OCI-LY7 (cell line): ENCODE results near the gene CMTM1. TPM values are rescaled to one million over a fixed set of nuclear protein-coding genes. Genes with fewer than 3 reads are reported as not detected.

ENCODE experiments used
- BruUV-seq: library from RNA; stranded (reverse); fragments of 400-500 nt; replicated peaks from 2 replicates; lab custom pipeline; 2021; lab: Mats Ljungman, UMichigan
- CTCF ChIA-PET: fragments of 300-600 bp; sonication (Branson Sonifier 250); formaldehyde crosslinking; loops from one replicate; lab custom pipeline; 2022; ENCODE audit warnings: antibody characterized with exemption; ENCODE audit not compliant: unreplicated experiment; lab: Charles Lee
- POLR2A ChIA-PET: fragments of 300-600 bp; sonication (Branson Sonifier 250); formaldehyde crosslinking; loops from one replicate; lab custom pipeline; 2022; ENCODE audit warnings: antibody characterized with exemption; lab: Charles Lee
- DNase-seq: peaks from one replicate; pipeline ENCODE4 v3.0.0-alpha.2; 2015; ENCODE audit warnings: low spot score
- H2AFZ ChIP-seq: fragments of 200-600 bp; sonication (generic), shearing (Covaris generic); 2 replicates; pipeline ENCODE4 v1.6.1; 2014; ENCODE audit warnings: mild to moderate bottlenecking, antibody characterized with exemption, low read length, moderate library complexity
- H3K27ac ChIP-seq: fragments of 200-600 bp; sonication (generic); 2 replicates; pipeline ENCODE4 v1.5.1; 2014; ENCODE audit warnings: mixed run types, low read depth, mild to moderate bottlenecking, moderate library complexity, low read length, inconsistent platforms; ENCODE audit not compliant: poor library complexity, severe bottlenecking
- H3K36me3 ChIP-seq: fragments of 200-600 bp; sonication (generic); 2 replicates; pipeline ENCODE4 v1.6.1; 2014; ENCODE audit warnings: mild to moderate bottlenecking, antibody characterized with exemption, low read length, moderate library complexity, mixed read lengths; ENCODE audit not compliant: insufficient read depth
- H3K4me1 ChIP-seq: fragments of 200-600 bp; sonication (generic); 2 replicates; pipeline ENCODE4 v1.5.1; 2014; ENCODE audit warnings: mild to moderate bottlenecking, low read length; ENCODE audit not compliant: insufficient read depth, poor library complexity, severe bottlenecking
- H3K4me2 ChIP-seq: fragments of 200-600 bp; sonication (generic); 2 replicates; pipeline ENCODE4 v1.6.1; 2014; ENCODE audit warnings: mild to moderate bottlenecking, low read length
- H3K4me3 ChIP-seq: fragments of 200-600 bp; sonication (generic); 2 replicates; pipeline ENCODE4 v1.5.1; 2014; ENCODE audit warnings: mild to moderate bottlenecking, low read depth, low read length; ENCODE audit not compliant: poor library complexity, severe bottlenecking
- H3K79me2 ChIP-seq: fragments of 200-600 bp; sonication (generic); 2 replicates; pipeline ENCODE4 v1.6.1; 2016; ENCODE audit warnings: low read depth, mild to moderate bottlenecking, low read length, moderate library complexity, mixed read lengths; ENCODE audit not compliant: insufficient read depth
- H3K9me2 ChIP-seq: fragments of 200-600 bp; sonication (generic); 2 replicates; pipeline ENCODE4 v1.6.1; 2016; ENCODE audit warnings: mild to moderate bottlenecking, low read length, mixed read lengths; ENCODE audit not compliant: insufficient read depth
- H3K9me3 ChIP-seq: fragments of 200-600 bp; sonication (generic); 2 replicates; pipeline ENCODE4 v1.6.1; 2014; ENCODE audit warnings: mild to moderate bottlenecking, mixed run types, low read length, mixed read lengths
- H4K20me1 ChIP-seq: fragments of 200-600 bp; sonication (generic); 2 replicates; pipeline ENCODE4 v1.6.1; 2014; ENCODE audit warnings: mild to moderate bottlenecking, antibody characterized with exemption, low read length, moderate library complexity, mixed read lengths; ENCODE audit not compliant: insufficient read depth
- EZH2phosphoT487 ChIP-seq: fragments of 200-600 bp; sonication (generic); IDR thresholded peaks from 2 replicates; pipeline ENCODE4 v1.6.1; 2018; ENCODE audit warnings: low read depth, borderline replicate concordance, mild to moderate bottlenecking, mixed run types, antibody characterized with exemption, low read length, moderate library complexity, mixed read lengths
- intact Hi-C: fragments of 100-400 bp; cut with micrococcal nuclease; formaldehyde crosslinking; loops from one replicate; pipeline ENCODE4 v1.10.0; 2022; ENCODE audit not compliant: unreplicated experiment
- total RNA-seq, 2 experiments: library from RNA; depleted of rRNA in 1 of 2; stranded (reverse); fragments of >200 nt in 1 of 2; shearing (Covaris generic) in 1 of 2; gene quantifications; 2 replicates each; pipeline ENCODE4 v1.2.3, GENCODE V29; 2014 to 2022
- TF ChIP-seq, protein P1 (sequence below): fragments of 200-600 bp; sonication (generic); conservative IDR thresholded peaks from 2 replicates; pipeline ENCODE4 v1.5.1; 2014; ENCODE audit warnings: mild to moderate bottlenecking, antibody characterized with exemption, low read length, moderate library complexity, mixed read lengths

Gene CMTM1
- total RNA-seq, 2 experiments from 2014 or later, result 8.5 to 10.6 TPM

GRCh38 chr16:66598111-66598510 lies 31.9 kb downstream of the CMTM1 start:
- no TSS peak for BruUV-seq
- TF ChIP-seq EZH2phosphoT487, result no peak
- TF ChIP-seq, protein P1, sequence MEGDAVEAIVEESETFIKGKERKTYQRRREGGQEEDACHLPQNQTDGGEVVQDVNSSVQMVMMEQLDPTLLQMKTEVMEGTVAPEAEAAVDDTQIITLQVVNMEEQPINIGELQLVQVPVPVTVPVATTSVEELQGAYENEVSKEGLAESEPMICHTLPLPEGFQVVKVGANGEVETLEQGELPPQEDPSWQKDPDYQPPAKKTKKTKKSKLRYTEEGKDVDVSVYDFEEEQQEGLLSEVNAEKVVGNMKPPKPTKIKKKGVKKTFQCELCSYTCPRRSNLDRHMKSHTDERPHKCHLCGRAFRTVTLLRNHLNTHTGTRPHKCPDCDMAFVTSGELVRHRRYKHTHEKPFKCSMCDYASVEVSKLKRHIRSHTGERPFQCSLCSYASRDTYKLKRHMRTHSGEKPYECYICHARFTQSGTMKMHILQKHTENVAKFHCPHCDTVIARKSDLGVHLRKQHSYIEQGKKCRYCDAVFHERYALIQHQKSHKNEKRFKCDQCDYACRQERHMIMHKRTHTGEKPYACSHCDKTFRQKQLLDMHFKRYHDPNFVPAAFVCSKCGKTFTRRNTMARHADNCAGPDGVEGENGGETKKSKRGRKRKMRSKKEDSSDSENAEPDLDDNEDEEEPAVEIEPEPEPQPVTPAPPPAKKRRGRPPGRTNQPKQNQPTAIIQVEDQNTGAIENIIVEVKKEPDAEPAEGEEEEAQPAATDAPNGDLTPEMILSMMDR, result no peak
- CTCF ChIA-PET, result no interaction called here
- H3K9me2 ChIP-seq, result no peaks in the 10 kb centered on the region
- H3K79me2 ChIP-seq, result no peaks in the 10 kb centered on the region
- POLR2A ChIA-PET, result interaction anchor here (0.7 to 0.9 kb wide), 2 partner anchors 8 to 121 kb away, joined by 3 read pairs; no protein-coding TSS in a partner anchor
- no peaks in the 10 kb centered on the region for H4K20me1 ChIP-seq
- DNase-seq, result no peak
- no peaks in the 10 kb centered on the region for H3K36me3 ChIP-seq
- no peak overlapping the region for H3K27ac ChIP-seq
- peaks cover 15% of the 10 kb centered on the region; the same call in 1 of the 2 replicates for H3K9me3 ChIP-seq
- H3K4me3 ChIP-seq, result no peak overlapping the region
- H3K4me1 ChIP-seq, result peaks cover 8% of the 10 kb centered on the region
- intact Hi-C loops, result no loop called here
- no peak overlapping the region for H2AFZ ChIP-seq
- no peak overlapping the region for H3K4me2 ChIP-seq

- ChIA-PET POLR2A (no interaction called here), CTCF (no interaction called here)
- peaks cover 15% of the 10 kb centered on the region; the same call in 1 of the 2 replicates for H3K9me3 ChIP-seq
- H3K4me2 ChIP-seq, result no peak overlapping the region
- H2AFZ ChIP-seq, result no peak overlapping the region
- no peaks in the 10 kb centered on the region for H3K79me2 ChIP-seq
- no peak overlapping the region for H3K4me3 ChIP-seq
- H3K4me1 ChIP-seq, result peaks cover 19% of the 10 kb centered on the region
- H3K36me3 ChIP-seq, result no peaks in the 10 kb centered on the region
- H3K9me2 ChIP-seq, result no peaks in the 10 kb centered on the region
- intact Hi-C loops, result loop anchor here (5.0 kb wide), 1 partner anchor 47 kb away; the partner anchor contains the start of genes CKLF and TK2
- no peak overlapping the region for H3K27ac ChIP-seq
- no peak for DNase-seq
- BruUV-seq, result no TSS peak
- H4K20me1 ChIP-seq, result no peaks in the 10 kb centered on the region
- TF ChIP-seq EZH2phosphoT487, result no peak
- TF ChIP-seq, protein P1, result no peak
Measured at GRCh38 chr16:66599726-66600125, 33.5 kb downstream of the CMTM1 start.

GRCh38 chr16:66600477-66600876 lies 34.2 kb downstream of the CMTM1 start:
- ChIA-PET POLR2A (no interaction called here), CTCF (no interaction called here)
- no TSS peak for BruUV-seq
- Histone ChIP-seq H3K9me3 (peaks cover 15% of the 10 kb centered on the region; the same call in 1 of the 2 replicates), H4K20me1 (no peaks in the 10 kb centered on the region), H3K4me3 (no peak overlapping the region), H2AFZ (no peak overlapping the region), H3K27ac (no peak overlapping the region), H3K36me3 (no peaks in the 10 kb centered on the region), H3K79me2 (no peaks in the 10 kb centered on the region), H3K4me1 (peaks cover 20% of the 10 kb centered on the region), H3K9me2 (no peaks in the 10 kb centered on the region), H3K4me2 (no peak overlapping the region)
- DNase-seq, result no peak
- TF ChIP-seq, protein P1, result no peak
- TF ChIP-seq EZH2phosphoT487, result no peak
- intact Hi-C loops, result loop anchor here (5.0 kb wide), 1 partner anchor 48 kb away; the partner anchor contains the start of genes CKLF and TK2
